GM03348 (cell line): ENCODE results near the gene SLC7A5.

Experiments
- DNase-seq: peaks from one replicate; pipeline ENCODE4 v3.0.0; 2012; ENCODE audit warnings: low spot score

SLC7A5 gene

DNA sequence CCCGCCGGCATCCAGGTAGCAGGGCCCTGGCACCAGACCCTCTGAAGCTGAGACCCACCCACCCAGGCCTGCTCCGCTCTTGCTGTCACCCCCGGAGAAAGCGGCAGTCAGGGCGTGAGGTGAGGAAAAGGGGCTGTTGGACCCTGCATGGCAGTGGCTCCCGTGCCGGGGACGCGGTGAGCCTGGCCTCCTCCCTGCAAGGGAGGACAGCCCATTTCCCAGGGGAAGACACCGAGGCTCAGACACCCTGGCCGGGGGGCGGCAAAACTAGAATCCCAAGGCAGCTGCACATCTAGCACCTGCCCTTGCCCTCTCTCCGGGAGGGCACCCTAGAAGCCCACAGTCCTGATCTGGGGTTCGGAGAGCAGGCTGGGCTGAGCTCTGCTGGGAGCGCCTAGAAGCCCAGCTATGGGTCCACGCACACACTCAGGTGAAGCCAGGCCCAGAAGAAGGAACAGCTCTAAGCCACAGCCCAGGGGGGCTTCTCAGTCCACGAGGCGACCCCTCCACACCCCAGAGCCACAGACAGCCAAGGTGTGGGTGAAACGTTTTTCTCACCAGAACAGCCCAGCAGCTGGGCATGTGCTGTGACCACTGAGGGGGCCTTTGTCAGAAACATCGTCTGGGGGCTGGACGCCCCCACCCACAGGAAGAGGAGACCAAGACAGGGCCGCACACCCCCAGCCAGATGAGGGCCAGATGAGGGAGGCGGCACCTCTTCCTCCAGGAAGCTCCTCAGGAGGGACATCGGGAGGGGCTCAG is 22.4 kb downstream of the SLC7A5 start:
- DNase-seq, result no peak

DNA sequence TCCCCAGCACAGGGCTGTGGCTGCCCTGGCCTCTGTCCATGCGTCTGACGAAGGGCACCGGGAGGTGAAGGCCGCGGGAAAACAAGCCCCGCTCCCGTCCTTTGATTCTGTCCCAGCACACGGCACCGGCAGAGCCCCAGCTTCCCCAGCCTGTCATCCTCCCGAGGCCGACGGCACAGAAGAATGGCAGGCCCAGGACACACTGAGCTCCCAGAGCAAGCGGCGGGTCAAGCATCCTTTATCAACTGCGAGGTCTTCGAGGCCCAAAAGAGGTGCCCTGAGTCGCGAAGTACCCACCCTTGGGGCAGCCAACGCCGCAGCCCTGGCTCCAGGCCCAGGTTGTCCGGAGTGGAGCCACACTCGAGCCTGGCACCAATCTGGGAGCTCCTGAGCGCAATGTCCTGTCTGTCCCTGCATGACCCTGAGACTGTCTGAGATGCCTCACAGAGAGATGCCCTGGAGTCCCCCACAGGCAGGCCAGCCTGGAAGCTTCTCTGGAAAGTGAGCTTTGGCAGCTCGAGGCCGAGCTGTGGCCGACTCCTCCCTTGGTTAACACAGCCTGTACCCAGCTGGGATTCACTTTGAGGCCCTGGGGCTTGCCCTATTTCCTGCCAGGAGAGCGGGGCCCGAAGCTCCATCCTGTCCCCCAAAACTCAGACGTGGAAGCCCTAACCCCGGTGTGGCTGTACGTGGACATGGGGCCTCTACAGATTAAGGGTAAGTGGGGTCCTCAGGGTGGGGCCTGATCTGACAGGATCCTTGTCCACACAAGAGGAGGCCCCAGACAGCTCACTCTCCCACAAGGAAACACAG is 23.3 kb downstream of the SLC7A5 start:
- DNase-seq, result no peak

DNA sequence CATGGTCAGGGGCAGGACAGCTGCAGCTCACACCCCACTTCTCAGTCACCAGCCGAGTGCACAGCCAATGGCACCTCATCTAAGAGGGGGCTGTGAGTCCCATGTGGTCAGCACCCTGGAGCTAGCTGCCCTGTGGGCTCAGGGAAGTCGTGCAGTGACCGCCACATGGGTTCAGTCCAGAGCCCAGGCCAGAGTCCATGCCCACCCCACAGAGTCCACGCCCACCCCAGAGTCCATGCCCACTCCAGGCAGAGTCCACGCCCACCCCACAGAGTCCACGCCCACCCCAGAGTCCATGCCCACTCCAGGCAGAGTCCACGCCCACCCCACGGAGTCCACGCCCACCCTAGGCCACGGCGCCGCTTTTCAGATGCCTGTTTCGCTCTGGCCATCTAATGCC is 24.1 kb downstream of the SLC7A5 start:
- DNase-seq, result no peak

DNA sequence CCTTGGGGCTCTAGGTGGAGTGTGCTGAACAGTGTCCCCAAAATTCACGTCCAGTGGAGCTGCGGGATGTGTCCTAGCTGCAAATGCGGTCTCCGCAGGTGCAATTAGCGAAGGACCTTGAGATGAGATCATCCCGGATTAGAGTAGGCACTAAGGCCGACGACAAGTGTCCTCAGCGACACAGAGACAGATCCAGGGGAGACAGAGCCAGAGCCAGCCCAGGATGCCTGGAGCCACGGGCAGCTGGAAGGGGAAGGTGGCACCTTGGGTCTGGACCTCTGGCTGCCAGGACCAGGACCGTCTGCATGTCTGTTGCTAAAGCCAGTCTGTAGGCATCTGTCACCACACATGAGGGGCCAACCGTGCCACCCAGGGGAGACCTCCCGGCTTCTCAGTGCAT is 24.5 kb downstream of the SLC7A5 start:
- no peak for DNase-seq

DNA sequence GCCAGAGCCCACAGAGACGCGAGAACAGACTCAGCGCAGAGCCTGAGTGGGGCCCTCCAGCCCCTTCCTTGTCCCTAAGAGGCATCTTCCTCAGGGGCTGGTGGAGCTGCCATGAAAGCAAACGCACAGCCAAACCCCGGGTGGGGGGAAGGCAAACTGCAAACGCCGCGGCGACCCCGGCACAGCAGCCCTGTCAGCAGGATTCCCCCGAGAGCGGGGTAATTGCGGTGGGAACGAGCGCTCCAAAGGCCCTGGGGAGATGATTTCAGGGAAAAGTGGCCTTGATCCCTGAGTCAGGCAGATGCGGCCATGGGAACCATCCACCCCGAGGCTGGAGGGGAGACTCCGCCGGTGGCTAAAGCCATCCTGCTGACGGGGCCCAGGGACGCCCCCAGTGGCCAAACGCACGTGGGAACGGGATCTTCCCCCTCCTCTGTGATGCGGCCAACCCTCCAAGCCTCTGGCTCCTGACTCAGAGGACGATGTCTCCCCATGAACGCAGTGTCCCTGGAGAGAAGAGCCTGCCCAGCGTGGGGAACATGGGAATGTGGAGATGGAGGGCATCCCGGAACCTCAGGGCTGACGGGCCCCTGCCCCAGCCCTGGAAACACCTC is 25.1 kb downstream of the SLC7A5 start:
- no peak for DNase-seq

DNA sequence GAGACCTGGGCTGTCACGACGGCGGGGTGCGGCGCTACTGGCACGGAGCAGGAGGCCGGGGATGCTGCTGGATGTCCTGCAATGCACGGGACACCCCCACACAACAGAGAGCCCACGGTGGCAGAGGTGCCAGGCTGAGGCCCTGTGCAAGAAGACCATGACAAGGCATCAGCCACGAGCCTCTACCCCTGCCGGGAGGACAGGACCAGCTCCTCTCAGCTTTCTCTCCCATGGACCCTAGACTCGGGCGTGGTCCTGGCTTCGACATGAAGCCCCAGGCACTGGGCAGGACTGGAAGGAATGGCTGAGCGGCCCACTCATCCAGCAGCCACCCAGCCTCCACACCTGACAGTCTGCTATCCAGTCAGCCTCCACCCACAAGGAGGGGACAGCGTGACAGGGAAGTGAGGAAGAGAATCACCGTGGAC is 25.6 kb downstream of the SLC7A5 start:
- DNase-seq, result no peak

DNA sequence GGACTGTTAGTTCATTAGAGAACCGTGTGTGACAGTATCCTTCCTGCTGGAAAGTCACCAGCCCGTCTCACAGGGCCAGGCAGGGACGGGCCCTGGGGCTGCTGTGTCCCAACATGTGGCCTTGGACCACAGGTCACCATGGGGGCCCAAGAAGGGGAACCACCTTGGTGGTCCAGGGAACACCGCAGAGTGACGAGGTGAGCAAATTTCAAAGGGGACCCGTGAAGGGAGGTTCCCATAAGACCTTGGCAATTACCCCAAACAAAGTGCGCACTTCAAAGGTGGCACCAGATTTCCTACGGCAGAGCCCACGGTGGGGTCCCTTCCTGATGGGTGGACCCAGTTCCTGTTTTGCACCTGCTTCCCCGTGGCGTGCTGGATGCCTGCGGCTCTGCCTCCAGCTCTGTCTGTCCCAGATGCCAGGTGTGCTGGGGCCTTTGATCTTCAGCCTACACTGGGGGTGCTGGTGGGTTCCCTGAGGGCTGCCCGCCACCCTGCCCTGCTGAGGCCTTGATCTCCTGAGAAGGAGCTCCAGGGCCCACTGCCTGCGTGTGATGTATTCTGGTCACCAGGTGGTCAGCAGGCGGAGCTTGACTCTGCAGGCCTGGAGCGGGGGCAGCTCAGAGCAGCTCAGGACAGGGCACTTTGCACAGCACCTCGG is 27.0 kb downstream of the SLC7A5 start:
- DNase-seq, result no peak

DNA sequence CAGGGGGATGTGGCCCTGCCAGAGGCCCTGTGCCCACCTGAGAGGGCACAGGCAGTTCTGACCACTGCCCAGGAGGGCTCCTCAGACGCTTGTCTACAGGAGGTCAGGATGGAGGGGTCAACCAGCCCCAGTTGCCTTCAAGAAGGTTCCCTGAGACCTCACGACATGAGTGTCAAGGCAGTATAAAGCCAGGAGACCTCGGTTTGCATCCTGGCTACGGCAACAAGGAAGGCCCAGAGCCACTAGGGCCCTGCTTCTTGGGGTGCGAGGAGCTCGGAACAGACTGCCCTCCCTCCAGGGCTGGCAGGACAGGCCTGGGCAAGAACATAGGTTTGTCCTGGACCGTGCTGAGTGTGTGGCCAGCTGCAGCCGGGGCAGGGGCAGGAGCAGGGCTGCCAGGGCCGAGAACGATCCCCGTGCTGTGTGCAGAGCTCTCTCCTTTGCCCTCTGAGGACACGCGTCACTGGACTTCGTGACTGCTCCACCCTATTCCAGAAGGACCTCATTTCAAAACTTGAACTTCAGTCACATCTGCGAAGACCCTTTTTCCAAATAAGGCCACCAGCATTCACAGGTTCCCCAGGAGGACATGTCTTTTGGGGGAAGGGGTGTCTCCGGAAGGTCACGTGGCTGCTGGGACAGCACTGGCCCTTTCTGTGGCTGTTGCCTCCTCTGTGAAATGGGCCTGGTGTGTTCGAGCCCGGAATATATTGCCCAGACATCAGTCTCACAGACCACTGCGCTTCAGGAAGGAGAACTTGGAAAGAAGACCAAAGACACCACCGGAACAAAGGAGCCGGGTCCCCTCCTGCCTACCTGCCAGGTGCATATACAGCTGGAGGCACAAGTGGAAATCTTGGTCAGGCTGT is 27.7 kb downstream of the SLC7A5 start:
- no peak for DNase-seq

DNA sequence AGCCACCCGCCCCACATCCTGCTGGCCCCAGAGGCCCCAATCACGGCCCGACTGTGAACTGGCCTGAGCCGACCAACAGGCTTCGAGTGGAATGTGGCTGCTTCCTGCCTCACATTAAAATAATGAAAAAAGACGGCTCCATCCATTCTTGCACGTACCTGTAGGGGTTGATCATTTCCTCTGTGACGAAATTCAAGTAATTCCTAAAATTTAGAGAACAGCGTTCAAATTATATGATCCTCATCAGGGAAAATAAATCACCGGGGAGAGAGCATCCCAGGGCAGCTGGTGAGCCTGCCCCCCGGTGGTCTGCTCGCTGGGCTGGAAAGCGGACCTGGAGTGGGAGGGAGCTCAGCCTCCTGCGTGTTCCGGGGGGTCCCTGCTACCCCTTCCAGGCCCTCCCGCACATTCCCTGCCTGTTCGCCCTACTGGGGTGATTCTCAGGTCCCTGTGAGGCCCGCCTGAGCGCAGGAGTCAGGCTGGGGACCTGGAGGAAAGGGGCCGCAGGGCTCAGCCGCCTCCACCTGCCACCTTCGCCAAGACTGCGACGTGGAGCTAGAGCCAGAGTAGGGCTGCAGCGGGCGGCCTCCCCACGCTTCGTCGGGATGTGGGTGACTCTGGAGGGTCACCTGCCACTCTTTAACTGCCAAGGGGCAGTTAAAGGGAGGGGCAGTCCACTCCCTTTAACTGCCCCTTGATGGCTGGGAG is 28.9 kb downstream of the SLC7A5 start:
- DNase-seq, result no peak

DNA sequence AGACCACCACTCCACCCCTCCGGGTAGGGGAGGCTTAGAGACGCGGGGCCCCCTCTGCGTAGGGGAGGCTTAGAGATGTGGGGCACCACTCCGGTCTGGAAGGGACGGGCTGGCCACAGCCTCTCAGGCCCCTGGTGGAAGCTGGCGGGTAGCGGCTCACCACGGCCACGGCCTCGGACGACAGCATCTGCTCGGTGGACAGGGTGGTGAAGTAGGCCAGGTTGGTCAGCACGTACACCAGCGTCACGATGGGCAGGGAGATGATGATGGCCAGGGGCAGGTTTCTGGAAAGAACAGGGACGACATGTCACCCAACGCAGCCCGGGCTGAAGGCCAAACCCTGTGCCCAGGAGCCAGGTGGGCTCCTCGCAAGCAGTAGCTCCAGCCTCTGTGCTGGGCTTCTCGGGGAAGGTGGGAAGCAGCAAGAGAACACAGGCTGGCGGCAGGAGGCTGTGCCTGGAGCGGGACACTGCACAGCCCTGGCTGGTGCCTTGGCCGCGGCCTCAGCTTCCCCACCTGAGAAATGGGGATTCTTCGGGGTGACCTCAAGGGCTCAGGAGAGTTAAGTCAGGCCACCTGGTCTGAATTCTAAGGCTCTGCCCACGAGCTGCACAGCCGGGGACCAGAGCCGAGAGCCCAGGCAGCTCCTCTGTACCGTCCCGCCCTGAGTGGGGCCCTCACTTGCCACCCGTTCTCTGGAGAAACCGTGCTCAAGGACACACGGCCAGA is 29.6 kb downstream of the SLC7A5 start:
- DNase-seq, result no peak

DNA sequence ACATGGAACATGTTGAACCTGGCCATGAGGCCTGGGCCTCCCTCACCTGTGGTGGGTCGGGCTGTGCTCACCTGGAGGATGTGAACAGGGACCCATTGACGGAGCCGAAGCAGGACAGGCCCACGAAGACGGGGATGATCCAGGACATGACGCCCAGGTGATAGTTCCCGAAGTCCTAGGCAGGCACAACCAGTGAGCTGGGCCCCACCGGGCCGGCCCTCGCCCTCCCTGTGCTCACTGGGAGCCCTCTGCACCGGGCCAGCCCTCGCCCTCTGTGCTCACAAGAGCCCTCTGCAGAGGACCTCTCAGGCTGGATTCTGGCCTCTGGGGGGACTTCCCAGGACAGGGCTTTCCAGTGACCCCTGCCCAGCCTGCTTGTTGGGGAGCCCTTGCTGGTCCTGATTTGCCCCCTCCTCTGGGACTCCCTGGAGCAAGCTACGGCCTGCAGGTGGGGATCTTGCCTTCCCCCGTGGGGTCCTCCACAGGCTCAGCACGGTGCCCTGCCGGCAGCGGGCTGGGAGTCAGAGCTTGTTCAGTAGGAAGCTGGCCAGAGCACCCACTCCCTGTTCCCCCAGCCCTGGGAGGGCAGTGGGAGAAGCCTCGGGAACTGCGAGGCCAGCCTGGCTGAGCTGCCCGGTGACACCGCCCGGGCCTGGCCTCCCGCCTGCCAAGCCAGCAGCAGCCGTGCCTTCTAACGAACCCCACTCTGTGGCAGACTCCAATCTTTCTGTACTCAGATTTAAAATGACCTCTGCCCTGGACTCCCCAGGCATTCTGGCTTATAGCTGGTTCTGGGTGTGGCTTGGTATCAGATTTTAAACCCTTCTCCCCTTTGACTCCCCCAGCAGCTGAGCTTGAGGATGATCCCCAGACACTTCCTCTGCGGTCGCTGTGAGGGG is 30.4 kb downstream of the SLC7A5 start:
- no peak for DNase-seq

DNA sequence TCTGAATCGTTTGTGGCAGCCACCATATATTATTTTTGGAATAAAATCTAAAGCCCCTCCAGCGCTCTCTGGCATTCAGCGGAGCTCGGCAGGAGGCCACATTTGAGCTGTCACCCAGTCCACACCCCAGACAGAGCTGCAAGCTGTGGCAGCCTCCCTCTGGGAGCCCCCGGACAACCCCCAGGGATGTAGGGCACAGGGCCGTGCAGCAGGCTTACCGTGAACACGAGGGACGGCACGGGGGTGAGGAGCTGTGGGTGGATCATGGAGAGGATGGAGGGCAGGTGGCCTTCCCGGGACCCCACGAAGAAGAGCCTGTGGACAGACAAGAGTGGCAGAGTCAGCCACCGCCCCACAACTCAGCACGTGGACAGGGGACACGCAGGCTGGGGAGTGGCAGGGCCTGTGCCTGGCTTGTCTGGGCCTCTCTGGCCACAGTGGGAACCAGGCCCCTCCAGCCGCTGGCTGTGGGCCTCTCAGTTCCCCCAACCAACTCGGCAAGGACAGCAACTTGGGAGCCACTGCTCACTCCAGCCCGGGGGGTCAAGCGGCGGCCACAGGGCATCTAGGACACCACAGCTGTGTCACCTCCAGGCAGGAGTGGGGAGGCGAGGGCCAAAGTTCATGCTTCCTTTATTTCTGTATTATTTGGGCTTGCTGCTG is 31.5 kb downstream of the SLC7A5 start:
- DNase-seq, result no peak

DNA sequence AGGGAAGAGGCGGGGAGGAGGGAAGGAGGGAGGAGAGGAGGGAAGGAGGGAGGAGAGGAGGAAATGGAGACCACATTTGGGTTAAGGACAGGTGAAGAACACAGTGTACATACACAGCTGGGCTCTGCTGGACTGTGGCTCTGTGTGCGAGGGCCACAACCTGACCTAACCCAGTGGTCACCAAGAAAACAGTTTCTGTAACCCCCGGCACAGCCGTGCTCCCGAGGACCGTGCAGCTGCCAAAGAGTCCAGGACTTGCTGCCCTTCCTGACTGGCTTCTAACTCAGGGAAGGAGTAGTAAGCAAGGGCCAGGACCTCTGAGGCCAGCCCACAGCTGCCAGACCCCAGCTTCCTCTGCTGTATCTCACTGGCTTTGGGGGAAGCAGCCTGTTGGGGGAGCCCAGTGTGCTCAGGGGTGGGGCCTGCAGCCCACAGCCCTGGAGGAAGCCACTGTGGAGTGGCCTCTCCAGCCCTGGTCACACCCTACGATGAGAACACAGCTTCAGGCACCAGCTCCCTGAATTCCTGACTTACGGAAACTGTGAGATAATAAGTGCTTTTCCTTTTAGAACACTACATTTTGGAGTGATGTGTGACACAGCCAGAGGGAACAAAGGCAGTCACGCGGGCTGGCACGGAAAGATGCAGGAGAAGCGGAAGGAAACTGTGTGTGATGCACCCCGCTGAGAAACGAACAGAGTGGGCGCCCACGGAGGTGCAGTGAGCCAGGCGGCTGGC is 32.3 kb downstream of the SLC7A5 start:
- no peak for DNase-seq

DNA sequence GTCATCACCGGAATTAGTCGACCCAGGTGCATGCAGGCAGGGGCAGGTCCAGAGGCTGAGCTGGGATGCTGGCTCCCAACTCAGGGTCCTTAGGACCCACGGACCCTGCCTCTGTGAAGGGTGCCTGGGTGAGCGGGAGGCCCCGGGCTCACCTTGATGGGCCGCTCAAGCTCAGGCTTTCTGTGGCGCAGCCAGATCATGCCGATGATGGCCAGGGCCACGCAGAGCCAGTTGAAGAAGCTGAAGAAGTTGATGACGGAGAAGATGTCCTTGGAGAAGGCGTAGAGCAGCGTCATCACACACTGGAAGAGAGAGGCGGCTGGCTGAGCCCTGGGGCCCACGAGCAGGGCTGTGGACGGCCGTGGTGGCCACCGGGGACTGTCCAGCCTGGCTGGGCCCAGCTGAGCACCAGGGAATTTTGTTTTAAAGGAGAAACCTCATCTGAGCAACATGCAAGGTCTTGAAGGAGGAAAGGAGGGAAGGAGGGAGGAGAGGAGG is 32.9 kb downstream of the SLC7A5 start:
- no peak for DNase-seq

DNA sequence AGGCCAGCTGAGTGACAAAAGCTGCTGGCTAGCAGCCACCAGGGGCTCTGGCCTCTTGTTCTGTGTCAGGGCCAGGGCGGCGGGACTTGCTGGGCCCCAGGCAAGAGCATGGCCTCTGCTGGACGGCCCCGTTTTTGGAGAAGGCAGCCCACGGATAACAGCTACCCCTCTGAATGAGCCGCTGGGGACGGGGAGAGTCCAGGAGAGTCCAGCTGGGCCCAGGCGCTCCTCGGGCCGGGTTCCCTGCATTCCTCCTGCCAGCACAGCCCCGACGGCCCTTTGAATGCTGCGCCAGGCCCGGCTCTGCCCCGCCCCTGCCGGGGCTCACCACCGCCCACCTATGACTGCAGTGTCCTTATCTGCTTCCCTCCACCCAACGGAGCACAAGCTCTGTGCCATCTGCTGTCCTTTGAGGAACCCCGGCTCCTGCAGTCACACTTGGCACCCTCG is 33.4 kb downstream of the SLC7A5 start:
- DNase-seq, result no peak

DNA sequence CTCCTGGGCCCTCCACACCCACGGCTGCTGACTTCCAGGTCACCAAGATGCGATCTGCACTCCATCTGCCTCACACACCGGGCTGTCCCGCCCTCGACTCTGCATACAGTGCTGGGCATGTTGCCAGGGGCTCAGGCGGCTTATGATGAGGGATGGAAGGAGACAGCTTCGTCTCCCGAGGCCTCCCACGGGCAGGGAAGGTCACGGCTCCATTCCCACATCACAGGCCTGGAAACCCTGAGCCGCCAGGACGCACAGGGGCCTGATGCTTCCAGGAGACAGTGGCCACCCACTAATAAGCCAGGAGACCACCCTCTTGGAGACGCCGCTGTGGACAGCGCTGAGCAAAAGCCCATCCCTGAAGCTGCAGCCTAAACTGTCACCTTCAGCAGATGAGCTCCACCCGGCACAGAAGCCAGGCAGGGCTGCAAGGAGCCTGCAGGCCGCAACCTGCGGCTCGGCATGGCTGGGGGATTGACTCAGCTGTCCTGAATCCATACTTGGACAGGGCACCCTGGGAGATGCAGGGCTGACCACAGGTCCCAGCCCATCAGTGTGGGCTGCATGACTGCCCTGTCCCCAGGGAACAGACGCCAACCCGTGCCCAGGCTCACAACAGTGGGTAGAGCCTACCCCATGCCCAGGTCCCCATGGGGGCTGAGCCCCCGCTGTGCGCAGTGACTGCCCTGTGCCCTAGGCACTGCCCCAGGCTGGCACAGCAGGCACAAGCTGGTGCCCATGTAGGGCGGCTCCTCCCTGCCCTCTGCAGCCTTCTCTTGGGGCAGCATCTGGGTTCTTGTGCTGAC is 34.4 kb downstream of the SLC7A5 start:
- DNase-seq, result no peak
